ENCODE results near the gene CAPN9.

Gene CAPN9

DNA sequence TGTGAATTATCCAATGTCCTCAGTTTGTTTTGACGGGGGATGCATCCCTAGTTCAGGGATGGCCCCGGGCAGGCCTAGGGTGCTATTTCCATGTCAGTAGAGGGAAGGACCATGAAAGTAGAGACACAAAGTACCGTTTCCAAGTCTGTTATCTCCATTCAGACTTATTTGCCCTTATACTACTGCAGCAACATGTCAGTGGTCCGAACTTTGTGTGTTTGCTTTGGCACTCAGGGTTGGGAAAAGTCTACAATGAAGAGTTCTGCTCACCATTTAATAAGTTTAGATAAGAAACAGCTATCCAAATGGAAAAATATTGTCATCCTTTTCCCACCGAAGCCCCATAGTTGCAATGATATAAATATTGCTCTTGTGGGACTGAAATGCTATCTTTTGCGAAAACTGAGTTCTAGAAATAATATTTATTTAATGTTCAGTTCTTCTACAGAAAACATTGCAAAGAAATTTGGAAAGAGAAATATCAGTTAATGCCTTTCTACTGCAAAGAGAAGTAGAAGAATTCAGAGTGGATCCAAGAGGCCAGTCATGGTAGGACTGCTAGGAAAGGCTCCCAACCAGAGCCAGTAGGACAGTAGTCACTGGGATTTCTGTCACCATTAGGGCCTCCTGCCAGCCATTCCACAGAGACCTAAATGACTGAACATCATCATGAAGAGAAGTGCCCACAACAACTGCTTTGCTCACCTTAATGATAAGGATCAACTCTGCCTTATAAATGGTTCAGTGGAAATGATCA is 21.8 kb upstream of the CAPN9 start:
- no peak for DNase-seq
- H3K27me3 Mint-ChIP-seq (ENCODE audit: low read depth, poor library complexity), result peaks cover 9% of the 10 kb centered on the region
- peaks cover 12% of the 10 kb centered on the region for H3K4me1 Mint-ChIP-seq
- TF ChIP-seq, protein P1, sequence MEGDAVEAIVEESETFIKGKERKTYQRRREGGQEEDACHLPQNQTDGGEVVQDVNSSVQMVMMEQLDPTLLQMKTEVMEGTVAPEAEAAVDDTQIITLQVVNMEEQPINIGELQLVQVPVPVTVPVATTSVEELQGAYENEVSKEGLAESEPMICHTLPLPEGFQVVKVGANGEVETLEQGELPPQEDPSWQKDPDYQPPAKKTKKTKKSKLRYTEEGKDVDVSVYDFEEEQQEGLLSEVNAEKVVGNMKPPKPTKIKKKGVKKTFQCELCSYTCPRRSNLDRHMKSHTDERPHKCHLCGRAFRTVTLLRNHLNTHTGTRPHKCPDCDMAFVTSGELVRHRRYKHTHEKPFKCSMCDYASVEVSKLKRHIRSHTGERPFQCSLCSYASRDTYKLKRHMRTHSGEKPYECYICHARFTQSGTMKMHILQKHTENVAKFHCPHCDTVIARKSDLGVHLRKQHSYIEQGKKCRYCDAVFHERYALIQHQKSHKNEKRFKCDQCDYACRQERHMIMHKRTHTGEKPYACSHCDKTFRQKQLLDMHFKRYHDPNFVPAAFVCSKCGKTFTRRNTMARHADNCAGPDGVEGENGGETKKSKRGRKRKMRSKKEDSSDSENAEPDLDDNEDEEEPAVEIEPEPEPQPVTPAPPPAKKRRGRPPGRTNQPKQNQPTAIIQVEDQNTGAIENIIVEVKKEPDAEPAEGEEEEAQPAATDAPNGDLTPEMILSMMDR (IDR thresholded peaks at IDR 0.05), result no peak
- no peak overlapping the region for H3K4me3 Mint-ChIP-seq
- no peak overlapping the region for H3K27ac Mint-ChIP-seq
- peaks cover 28% of the 10 kb centered on the region for H3K9me3 Mint-ChIP-seq
- peaks cover 5% of the 10 kb centered on the region for H3K36me3 Mint-ChIP-seq (ENCODE audit: low read depth)

DNA sequence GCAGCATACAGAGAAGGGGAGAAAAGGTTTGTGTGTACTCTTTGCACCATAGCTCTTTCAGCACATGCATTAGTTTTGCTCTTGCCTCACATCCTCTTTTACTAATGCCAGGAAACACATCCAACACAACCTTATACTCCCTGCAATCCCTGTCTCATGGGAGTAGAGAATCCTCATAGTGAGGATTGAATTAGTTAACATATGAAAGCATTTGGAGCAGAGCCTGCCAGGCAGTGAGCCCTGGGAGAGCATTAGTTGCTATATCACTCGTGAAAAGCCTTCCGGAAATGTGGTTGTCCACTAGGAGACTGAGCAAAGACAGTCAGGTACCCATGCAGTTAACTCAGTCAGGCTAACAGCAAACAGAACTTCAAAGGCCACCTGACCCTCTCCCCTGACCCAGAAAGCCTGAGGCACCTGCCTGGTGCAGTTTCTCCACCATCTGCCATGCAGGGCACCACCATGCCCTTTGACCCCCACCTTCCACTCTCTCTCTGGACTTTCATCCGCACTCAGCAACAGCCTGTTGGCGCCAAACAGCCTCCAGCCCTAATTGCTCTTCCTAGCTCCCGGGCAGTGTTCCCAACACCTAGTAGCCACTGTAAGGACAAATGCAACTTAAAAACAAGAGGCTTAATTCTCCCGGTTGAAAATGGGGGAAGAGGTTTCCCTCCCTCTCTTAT is 18.3 kb upstream of the CAPN9 start:
- H3K36me3 Mint-ChIP-seq (ENCODE audit: low read depth), result no peaks in the 10 kb centered on the region
- no peak overlapping the region for H3K4me3 Mint-ChIP-seq
- H3K27me3 Mint-ChIP-seq (ENCODE audit: low read depth, poor library complexity), result peaks cover 12% of the 10 kb centered on the region
- H3K4me1 Mint-ChIP-seq, result peaks cover 17% of the 10 kb centered on the region
- no peak overlapping the region for H3K27ac Mint-ChIP-seq
- peaks cover 4% of the 10 kb centered on the region for H3K9me3 Mint-ChIP-seq
- TF ChIP-seq, protein P1 (IDR thresholded peaks at IDR 0.05), result no peak
- no peak for DNase-seq

DNA sequence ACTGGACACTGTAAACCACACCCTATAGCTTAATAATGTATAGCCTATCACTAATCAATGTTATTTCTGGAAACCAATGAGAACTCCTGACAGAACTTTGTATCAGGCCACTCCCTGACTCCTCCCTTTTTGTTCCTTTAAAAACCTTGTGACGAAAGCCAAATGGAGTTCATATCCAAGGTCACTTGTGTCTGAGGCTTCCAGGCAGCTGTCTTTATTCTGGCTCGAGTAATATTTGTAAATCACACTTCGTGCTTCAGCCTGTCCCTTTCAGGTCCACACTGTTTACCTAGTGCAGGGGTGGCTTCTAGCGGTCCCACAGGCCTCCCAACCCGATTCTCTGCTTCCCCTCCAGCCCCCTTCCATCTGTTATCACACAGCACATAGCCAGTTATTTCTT is 16.2 kb upstream of the CAPN9 start:
- Mint-ChIP-seq H3K36me3 (ENCODE audit: low read depth) (no peaks in the 10 kb centered on the region), H3K27me3 (ENCODE audit: low read depth, poor library complexity) (peaks cover 12% of the 10 kb centered on the region), H3K27ac (no peak overlapping the region), H3K9me3 (peaks cover 4% of the 10 kb centered on the region), H3K4me1 (peaks cover 22% of the 10 kb centered on the region), H3K4me3 (no peak overlapping the region)
- DNase-seq, result no peak
- TF ChIP-seq, protein P1 (IDR thresholded peaks at IDR 0.05), result no peak

DNA sequence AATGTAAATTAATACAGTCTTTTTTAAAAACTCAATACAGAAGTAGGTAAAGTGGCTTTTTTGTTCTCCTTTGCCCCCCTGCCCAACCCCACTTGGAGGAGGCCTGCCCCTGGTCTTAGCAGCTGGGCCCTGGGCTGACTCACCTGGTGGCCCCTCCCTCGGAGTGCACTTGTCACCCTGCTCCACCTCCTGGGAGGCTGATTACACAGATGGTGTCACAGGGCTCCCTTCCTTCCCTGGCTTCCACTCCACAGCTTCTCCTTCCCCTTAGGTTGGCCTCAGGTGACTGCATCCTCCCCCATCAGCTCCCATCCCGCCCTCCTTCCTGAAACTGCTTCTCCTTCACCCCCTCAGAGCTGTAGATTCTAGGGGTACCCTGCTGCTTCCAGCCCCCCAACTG is 11.7 kb upstream of the CAPN9 start:
- H3K9me3 Mint-ChIP-seq, result peaks cover 4% of the 10 kb centered on the region
- no peaks in the 10 kb centered on the region for H3K36me3 Mint-ChIP-seq (ENCODE audit: low read depth)
- no peak overlapping the region for H3K27ac Mint-ChIP-seq
- no peak overlapping the region for H3K4me3 Mint-ChIP-seq
- TF ChIP-seq, protein P1 (IDR thresholded peaks at IDR 0.05), result no peak
- H3K4me1 Mint-ChIP-seq, result peaks cover 23% of the 10 kb centered on the region
- no peak for DNase-seq
- H3K27me3 Mint-ChIP-seq (ENCODE audit: low read depth, poor library complexity), result peaks cover 18% of the 10 kb centered on the region

DNA sequence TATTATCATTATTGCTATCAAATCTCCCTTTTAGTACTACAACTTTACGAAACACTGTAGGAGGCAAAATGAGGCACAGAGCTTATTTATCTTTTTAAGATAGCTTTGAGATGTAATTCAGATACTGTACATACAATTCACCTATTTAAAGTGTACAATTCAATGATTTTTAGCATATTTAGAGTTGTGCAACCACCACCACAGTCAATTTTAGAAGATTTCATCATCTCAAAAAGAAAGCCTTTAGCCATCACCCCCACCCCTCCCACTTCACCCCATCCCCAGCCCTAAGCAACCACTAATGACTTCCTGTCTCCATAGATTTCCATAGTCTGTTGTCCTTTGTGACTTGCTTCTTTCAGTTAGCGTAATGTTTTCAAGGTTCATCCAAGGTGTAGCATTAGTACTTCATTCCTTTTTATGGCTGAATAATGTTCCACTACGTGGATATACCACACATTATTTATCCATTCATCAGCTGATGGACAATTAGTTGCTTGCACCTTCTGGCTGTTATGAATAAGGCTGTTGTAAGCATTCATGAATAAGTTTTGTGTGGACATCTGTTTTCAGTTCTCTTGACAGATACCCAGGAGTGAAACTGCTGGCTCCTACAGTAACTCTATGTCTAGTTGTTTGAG is 9.4 kb upstream of the CAPN9 start:
- peaks cover 4% of the 10 kb centered on the region for H3K9me3 Mint-ChIP-seq

More for the DNA sequence above, 9.4 kb upstream of the CAPN9 start:
- Mint-ChIP-seq H3K4me1 (peaks cover 18% of the 10 kb centered on the region), H3K27me3 (ENCODE audit: low read depth, poor library complexity) (peaks cover 23% of the 10 kb centered on the region), H3K36me3 (ENCODE audit: low read depth) (no peaks in the 10 kb centered on the region), H3K27ac (no peak overlapping the region), H3K4me3 (no peak overlapping the region)
- DNase-seq, result no peak
- TF ChIP-seq, protein P1 (IDR thresholded peaks at IDR 0.05), result no peak

All from nephron progenitor cell (in vitro differentiated cells).